T-helper 1 cell treated with Interleukin-12 subunit alpha and Interleukin-12 subunit beta and Interleukin-4 antibody, amounts not matched to agents 30 μg/mL and 1 μg/mL, for 36 hours (primary cell): ENCODE data around the gene AKAP7.

ENCODE experiments used
- H3K27ac Mint-ChIP-seq: one replicate; pipeline ENCODE4 v1.8.0; 2021; ENCODE audit warnings: mild to moderate bottlenecking, mixed read lengths
- H3K27me3 Mint-ChIP-seq: one replicate; pipeline ENCODE4 v1.8.0; 2021; ENCODE audit warnings: low read depth, mixed read lengths
- H3K36me3 Mint-ChIP-seq: one replicate; pipeline ENCODE4 v1.8.0; 2021; ENCODE audit warnings: low read depth, mixed read lengths
- H3K4me1 Mint-ChIP-seq: one replicate; pipeline ENCODE4 v1.8.0; 2021; ENCODE audit warnings: low read depth, mixed read lengths
- H3K4me3 Mint-ChIP-seq: one replicate; pipeline ENCODE4 v1.8.0; 2021; ENCODE audit warnings: mild to moderate bottlenecking, moderate library complexity, mixed read lengths
- H3K9me3 Mint-ChIP-seq: one replicate; pipeline ENCODE4 v1.8.0; 2021; ENCODE audit warnings: mixed read lengths

Gene AKAP7

DNA sequence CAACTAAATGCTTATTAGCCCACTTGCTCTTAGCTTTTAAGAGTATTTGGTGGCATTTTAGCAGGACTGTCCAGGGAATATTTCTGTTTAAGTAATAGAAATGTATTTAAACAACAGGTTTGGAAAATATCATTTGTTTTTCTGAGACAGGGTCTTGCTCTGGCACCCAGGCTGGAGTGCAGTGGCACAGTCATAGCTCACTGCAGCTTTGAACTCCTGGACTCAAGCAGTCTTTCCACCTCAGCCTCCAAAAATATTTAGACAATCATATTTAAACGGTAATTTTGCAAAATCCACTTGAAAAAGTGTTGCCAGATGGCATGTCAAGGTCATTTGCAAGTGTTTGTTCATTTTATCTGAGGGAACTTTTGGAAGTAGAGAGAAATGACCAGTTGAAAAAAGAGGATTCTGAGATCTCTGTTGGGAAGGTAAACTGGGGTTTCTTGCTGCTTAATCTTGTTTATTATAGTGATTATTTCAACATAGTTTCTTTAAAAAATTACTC is 25.0 kb downstream of the AKAP7 start:
- H3K36me3 Mint-ChIP-seq: no peaks in the 10 kb centered on the region
- no peaks in the 10 kb centered on the region for H3K4me1 Mint-ChIP-seq
- no peak overlapping the region for H3K4me3 Mint-ChIP-seq

DNA sequence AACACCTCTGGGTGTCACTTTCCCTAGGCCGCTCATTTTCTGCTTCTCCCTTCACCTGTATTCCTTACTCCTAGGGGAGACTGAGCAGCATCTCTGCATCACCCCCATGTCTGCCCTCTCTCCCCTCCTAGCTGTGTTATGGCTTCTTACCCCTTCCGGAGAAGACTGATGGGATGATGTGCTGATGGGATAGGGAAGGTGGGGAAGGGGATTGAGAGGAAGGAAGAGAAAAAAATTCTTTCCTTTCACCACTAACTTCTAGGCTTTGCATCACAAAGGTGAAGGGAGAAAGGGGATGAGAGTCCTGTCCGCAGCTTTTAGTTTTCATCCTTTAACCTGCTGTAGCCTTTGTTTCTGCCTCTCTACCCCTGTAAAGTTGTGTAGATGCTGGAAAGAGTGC is 26.7 kb downstream of the AKAP7 start:
- H3K27me3 Mint-ChIP-seq: no peaks in the 10 kb centered on the region
- H3K4me3 Mint-ChIP-seq: no peak overlapping the region
- H3K27ac Mint-ChIP-seq: no peak overlapping the region
- H3K9me3 Mint-ChIP-seq: no peaks in the 10 kb centered on the region
- H3K4me1 Mint-ChIP-seq: no peaks in the 10 kb centered on the region
- H3K36me3 Mint-ChIP-seq: peaks cover 5% of the 10 kb centered on the region

More for the DNA sequence above, 25.0 kb downstream of the AKAP7 start:
- Mint-ChIP-seq H3K27ac (no peak overlapping the region), H3K27me3 (no peaks in the 10 kb centered on the region), H3K9me3 (no peaks in the 10 kb centered on the region)

DNA sequence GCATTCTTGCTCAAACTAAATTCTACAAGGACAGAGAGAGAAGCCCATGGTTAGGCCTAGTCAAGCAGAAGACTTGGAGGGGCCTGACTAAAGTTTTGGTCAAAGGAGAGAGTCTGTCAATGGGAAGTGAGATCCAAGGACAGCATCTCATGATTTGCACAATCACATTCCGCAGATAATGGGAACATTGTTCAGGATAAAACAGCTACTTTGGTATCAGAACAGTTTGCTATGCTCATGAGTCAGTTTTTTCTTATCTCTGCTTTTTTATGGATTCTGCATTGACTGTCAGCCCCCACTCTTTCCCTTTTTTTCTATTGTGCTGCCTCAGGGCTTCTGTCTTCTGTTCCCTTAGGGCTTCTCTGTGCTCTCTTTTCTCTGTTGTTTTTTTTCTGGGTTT is 28.6 kb downstream of the AKAP7 start:
- H3K9me3 Mint-ChIP-seq: no peaks in the 10 kb centered on the region
- no peak overlapping the region for H3K27ac Mint-ChIP-seq
- H3K36me3 Mint-ChIP-seq: peaks cover 5% of the 10 kb centered on the region
- no peaks in the 10 kb centered on the region for H3K4me1 Mint-ChIP-seq
- no peak overlapping the region for H3K4me3 Mint-ChIP-seq
- no peaks in the 10 kb centered on the region for H3K27me3 Mint-ChIP-seq

DNA sequence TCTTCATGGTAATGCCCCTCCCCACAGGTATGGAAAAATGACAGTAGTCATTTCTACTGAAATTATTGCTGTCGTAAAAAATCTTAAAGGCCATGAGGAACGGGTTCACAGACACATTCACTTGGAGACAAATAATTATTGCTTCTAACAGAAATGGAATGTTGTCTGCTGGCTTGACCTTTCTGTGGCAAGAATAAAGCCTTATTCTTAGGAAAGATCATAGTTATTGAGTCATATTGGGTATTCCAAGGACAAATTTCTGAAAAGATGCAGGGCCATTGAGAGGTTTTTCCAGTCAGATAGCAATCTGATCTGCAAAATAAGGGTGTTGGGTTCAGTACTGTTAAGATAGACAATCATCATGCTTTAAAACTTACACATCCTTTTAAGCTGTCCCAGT is 29.2 kb downstream of the AKAP7 start:
- H3K27ac Mint-ChIP-seq: no peak overlapping the region
- H3K27me3 Mint-ChIP-seq: no peaks in the 10 kb centered on the region
- H3K9me3 Mint-ChIP-seq: no peaks in the 10 kb centered on the region
- H3K4me3 Mint-ChIP-seq: no peak overlapping the region
- H3K36me3 Mint-ChIP-seq: peaks cover 5% of the 10 kb centered on the region
- H3K4me1 Mint-ChIP-seq: no peaks in the 10 kb centered on the region

DNA sequence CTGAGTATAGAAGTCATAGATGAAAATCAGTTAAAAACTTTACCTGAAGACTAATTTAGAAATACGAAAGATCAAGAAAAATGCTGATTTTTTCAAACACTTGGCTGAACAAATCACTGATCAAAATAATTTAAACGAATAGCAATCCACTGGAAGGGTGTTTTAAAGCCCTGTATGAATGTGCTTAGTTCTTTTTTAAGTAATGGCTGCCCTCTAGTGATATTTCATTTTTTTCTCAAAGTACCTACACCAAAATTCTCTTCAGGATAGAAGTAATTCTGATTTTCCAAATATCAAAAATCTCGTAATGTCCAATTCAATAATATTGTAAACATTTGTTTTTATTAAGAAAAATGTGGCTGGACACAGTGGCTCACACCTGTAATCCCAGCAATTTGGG is 32.5 kb downstream of the AKAP7 start:
- Mint-ChIP-seq H3K27me3 (no peaks in the 10 kb centered on the region), H3K4me1 (no peaks in the 10 kb centered on the region), H3K4me3 (no peak overlapping the region), H3K27ac (no peak overlapping the region), H3K9me3 (no peaks in the 10 kb centered on the region), H3K36me3 (peaks cover 5% of the 10 kb centered on the region)

DNA sequence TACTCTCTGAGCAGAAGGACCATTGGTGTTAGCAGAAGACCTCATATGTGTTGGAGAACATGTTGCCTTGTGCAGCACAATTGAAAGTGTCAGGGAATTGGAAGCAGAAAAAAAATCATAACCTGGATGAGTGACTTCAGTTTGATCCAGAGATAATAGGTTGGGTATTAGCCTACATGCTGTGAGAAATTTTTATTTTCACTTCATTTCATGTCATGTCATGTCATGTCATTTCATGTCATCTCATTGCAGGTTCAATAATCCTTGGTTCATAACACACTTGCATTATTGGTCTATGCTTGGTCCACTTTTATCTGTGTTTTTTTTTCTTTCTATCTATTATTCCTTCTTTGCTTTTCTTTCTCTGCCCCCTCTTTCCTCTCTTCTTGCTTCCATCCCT is 34.3 kb downstream of the AKAP7 start:
- Mint-ChIP-seq H3K4me1 (no peaks in the 10 kb centered on the region), H3K36me3 (peaks cover 5% of the 10 kb centered on the region), H3K9me3 (no peaks in the 10 kb centered on the region)

DNA sequence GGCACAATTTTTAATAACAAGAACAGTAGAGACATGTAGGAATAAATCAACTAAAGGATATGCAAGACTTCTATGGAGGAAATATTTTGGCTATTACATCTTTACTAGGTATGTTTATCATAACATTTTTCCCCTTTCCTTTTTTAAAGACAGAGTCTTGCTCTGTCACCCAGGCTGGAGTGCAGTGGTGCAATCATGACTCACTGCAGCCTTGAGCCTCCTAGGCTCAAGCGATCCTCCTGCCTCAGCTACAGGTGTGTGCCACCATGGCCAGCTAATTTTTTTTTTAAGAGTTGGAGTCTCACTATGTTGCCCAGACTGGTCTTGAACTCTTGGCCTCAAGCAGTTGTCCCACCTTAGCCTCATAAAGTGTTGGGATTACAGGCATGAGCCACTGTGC is 37.0 kb downstream of the AKAP7 start:
- Mint-ChIP-seq H3K4me3 (no peak overlapping the region), H3K36me3 (no peaks in the 10 kb centered on the region), H3K27me3 (no peaks in the 10 kb centered on the region), H3K27ac (no peak overlapping the region), H3K4me1 (no peaks in the 10 kb centered on the region), H3K9me3 (no peaks in the 10 kb centered on the region)

More for the DNA sequence above, 34.3 kb downstream of the AKAP7 start:
- H3K27me3 Mint-ChIP-seq: no peaks in the 10 kb centered on the region
- H3K27ac Mint-ChIP-seq: no peak overlapping the region
- H3K4me3 Mint-ChIP-seq: no peak overlapping the region

DNA sequence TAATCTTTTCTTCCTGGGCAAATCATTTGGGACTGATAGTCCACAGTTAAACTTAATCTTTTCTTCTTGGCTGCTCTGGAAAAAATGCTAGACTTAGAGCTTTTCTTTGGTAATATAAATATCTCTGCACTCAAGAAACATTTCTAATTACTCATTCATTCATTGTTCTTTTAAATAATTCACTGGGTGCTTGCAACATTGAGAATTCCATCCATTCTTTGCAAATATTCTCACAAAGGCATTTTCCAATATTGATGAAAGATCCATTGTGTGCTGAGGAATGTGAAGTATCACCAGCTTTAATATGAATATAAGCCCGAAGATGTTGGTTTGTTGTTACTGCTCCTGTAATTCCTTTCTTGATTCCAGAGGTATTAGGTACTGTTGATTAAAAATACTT is 38.4 kb downstream of the AKAP7 start:
- no peak overlapping the region for H3K4me3 Mint-ChIP-seq
- no peaks in the 10 kb centered on the region for H3K27me3 Mint-ChIP-seq
- H3K27ac Mint-ChIP-seq: no peak overlapping the region
- no peaks in the 10 kb centered on the region for H3K9me3 Mint-ChIP-seq
- no peaks in the 10 kb centered on the region for H3K4me1 Mint-ChIP-seq
- H3K36me3 Mint-ChIP-seq: no peaks in the 10 kb centered on the region

DNA sequence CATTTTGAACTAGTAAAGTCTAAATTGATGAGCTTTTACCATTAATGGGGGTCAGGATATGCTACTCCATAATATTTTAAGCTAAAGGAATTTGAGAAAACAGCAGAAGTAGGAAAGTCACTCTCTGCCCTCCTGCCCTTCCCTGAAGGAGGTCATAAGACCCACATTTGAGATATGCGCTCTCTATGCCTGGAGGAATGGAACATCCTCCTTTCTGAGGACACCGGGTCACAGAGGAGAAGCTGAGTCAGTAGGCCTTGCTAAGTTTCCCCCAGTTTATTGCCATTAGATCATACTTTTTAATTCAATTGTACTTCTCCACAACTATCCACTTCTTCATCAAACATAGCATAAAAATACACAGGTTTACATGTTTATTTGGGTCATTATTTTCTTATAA is 40.3 kb downstream of the AKAP7 start:
- Mint-ChIP-seq H3K9me3 (no peaks in the 10 kb centered on the region), H3K4me3 (no peak overlapping the region), H3K27ac (no peak overlapping the region), H3K4me1 (no peaks in the 10 kb centered on the region), H3K27me3 (no peaks in the 10 kb centered on the region), H3K36me3 (no peaks in the 10 kb centered on the region)

DNA sequence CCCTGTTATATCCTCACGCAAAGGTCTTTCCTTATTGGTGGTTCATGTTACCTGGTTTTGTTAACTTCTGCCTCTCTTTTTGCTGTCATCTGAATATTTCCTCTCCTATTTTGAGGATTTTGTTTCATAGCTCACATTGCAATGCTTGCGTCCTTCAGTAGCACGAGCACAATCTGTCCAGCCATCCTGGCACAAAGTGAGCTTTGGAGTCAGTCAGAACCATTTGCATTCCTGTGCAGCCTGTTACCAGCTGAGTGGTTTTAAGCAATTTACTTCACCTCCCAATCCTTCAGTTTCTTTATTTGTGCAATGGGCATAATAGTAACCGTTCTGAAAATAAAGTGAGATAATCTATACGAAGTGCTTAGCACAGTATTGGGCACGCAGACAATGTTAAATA is 42.7 kb downstream of the AKAP7 start:
- Mint-ChIP-seq H3K4me3 (no peak overlapping the region), H3K27me3 (no peaks in the 10 kb centered on the region), H3K9me3 (no peaks in the 10 kb centered on the region), H3K4me1 (peaks cover 1% of the 10 kb centered on the region), H3K36me3 (no peaks in the 10 kb centered on the region), H3K27ac (no peak overlapping the region)

DNA sequence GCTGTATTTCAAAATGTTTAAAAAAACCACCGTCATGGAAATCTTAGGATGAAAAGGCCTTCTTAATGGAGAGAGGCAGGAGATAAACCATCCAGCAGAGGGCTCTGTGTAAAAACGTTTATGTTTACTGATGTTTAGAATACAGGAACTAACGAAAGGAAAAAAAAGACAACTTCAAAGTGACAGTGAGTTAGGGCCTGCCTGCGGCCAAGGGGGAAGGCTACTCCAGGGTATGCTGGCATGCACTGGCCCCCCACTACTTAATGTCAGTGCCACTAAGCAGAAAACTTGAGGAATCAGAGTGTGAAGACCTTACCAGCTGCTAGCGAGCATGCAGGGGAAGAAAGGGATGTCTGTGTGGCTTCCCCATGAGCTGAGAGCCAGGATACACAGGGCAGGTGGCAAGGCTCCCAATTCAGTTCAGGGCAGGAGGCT is 47.7 kb downstream of the AKAP7 start:
- H3K9me3 Mint-ChIP-seq: no peaks in the 10 kb centered on the region
- H3K4me1 Mint-ChIP-seq: peaks cover 5% of the 10 kb centered on the region
- no peaks in the 10 kb centered on the region for H3K27me3 Mint-ChIP-seq
- peak overlapping the region; percentile 53 for H3K4me3 Mint-ChIP-seq
- H3K27ac Mint-ChIP-seq: peak overlapping the region; percentile 86
- peaks cover 14% of the 10 kb centered on the region for H3K36me3 Mint-ChIP-seq

DNA sequence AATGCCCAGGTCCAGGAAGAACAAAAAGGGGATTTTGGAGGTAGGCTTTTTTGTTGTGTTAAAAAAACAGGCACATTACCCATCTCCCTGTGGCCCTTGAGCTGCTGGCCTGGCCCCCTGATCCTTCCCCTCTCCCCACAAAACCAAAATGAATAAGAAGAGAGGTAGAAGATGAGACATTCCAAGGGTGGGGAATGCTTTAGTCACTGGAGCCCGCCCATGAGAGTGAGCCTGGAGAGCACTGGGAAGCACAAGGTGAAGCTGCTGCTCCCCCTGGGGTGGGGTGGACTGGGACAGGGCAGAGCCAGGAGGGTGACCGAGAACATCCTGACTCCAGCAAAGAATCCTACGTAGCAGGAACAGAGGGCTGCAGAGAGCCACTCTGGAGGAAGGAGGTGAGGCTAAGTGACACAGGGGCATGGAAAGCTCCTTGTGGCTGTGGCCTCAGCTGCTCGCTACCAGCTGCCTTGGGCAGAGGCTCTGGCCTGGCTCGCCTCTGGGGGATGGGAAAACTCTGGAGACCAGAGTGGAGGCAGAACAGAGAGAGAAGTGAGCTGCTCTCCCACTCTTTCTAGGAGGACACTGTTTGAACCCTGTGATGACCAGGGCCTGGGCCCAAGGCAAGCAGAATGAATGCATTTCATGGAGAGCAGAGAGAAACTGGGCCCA is 48.3 kb downstream of the AKAP7 start:
- Mint-ChIP-seq H3K36me3 (peaks cover 14% of the 10 kb centered on the region), H3K4me3 (no peak overlapping the region), H3K27ac (peak overlapping the region; percentile 86)

DNA sequence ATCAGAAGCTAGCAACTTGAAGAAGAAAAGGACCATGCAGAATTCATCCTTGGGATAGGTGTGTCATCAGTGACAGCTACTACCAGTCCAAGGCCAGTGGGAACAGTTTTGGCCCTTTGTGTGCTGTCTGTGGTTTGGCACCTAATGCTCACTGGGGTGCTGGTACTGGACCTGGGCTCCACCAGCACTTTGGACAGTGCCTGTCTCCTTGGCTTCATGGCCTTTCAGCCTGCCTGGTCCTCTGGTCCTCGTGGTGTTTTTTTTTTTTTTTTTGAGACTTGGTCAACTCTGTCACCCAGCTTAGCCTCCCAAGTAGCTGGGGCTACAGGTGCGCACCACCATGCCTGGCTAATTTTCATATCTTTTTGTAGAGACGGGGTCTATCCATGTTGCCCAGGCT is 56.3 kb downstream of the AKAP7 start:
- H3K9me3 Mint-ChIP-seq: peaks cover 32% of the 10 kb centered on the region
- H3K27ac Mint-ChIP-seq: no peak overlapping the region
- peaks cover 2% of the 10 kb centered on the region for H3K4me1 Mint-ChIP-seq
- H3K36me3 Mint-ChIP-seq: peaks cover 26% of the 10 kb centered on the region
- no peak overlapping the region for H3K4me3 Mint-ChIP-seq
- peaks cover 5% of the 10 kb centered on the region for H3K27me3 Mint-ChIP-seq

More for the DNA sequence above, 48.3 kb downstream of the AKAP7 start:
- Mint-ChIP-seq H3K27me3 (no peaks in the 10 kb centered on the region), H3K4me1 (peaks cover 5% of the 10 kb centered on the region), H3K9me3 (no peaks in the 10 kb centered on the region)

DNA sequence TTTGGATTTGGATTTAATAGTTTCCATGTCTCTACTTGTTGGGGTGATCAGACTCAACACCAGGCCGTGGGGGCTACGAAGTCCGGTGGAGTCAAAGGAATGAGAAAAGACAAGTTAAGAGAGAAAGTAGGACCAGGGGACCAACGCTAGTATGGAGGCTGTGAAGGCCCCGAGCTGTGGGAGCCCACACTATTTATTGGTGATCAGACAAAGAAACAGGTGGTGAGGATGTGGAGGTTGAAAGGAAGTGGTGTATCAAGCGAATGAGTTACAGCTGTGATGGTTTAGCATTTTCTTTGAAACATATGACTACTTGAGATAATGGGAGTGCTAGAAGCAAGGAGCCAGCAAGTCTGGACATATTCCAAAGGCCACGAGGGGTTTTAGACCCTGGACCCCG is 62.4 kb downstream of the AKAP7 start:
- Mint-ChIP-seq H3K9me3 (peaks cover 24% of the 10 kb centered on the region), H3K27ac (peak overlapping the region; percentile 84), H3K4me1 (peaks cover 40% of the 10 kb centered on the region), H3K27me3 (peaks cover 5% of the 10 kb centered on the region), H3K4me3 (peak overlapping the region; percentile 32), H3K36me3 (peaks cover 36% of the 10 kb centered on the region)

DNA sequence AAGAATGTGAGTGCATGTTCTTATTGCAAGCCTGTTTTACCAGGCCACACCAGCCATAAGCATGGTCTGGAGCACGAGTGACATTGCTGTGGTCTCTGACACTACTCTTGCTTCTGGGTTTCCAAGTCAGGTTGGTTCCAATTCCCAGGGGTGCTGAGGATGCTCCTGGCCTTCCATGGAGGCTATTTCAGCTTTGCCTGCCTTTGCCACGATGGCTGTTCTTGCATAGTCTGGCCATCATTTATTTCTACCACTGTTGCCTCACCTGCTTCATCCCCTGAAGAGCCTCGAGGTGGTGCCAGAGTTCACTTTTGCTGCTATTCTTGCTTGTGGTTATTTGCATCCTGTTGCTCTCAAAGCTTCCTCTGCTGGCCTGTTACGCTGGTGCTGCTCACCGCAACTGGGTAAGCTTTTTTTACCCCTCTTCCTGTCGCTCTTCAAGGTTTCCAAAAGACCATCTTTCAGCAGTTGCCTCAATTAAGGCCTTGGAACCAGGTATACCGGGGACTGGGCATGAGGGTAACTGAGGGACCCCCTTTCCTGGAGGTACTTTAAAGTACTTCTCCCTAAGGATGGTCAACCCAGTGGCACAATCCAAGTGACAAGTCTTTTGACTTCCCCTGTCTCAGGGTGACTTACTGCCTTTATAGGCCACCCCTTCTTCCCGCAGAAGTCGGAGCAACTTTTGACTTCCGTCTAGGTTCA is 64.5 kb downstream of the AKAP7 start:
- Mint-ChIP-seq H3K36me3 (peaks cover 23% of the 10 kb centered on the region), H3K27ac (peak overlapping the region; percentile 98), H3K27me3 (no peaks in the 10 kb centered on the region), H3K9me3 (peaks cover 3% of the 10 kb centered on the region), H3K4me3 (peak overlapping the region; percentile 78), H3K4me1 (peaks cover 47% of the 10 kb centered on the region)
